ENCODE results near the gene USP22. TPM values are rescaled to one million over a fixed set of nuclear protein-coding genes. Genes with fewer than 3 reads are reported as not detected.
"Not testable (repeated sequence)": the region's sequence is repeated elsewhere in the genome, so short reads cannot be mapped to it uniquely, and the experiment has no call there.

USP22 gene
- total RNA-seq, 2 donors from 2014 or later, result 130 to 154 TPM

DNA sequence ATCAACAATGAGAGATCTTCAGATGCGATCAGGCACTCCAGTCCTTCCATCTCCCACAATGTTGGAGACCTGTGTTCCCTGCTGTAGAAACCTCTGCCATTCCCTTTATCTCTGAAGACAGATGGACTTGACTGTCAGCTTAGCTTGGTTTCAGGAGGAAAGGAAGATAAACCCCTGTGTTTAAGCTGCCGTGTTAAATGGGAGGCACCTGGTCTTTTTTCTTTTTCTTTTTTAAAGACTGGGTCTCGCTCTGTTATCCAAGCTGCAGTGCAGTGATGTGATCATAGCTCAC lies 63.1 kb downstream of the USP22 start:
- H3K27ac ChIP-seq, result no peak overlapping the region
- H3K4me3 ChIP-seq, result no peak overlapping the region
- ATAC-seq (ENCODE audit: insufficient number of reproducible peaks, low FRiP score, low read depth) (no peak), DNase-seq (ENCODE audit: low spot score) (no peak)
- H3K4me1 ChIP-seq (ENCODE audit: control insufficient read depth in 1 of 2, low read depth in 2 of 2), result no peaks in the 10 kb centered on the region
- H3K36me3 ChIP-seq, result no peaks in the 10 kb centered on the region
- no peaks in the 10 kb centered on the region for H3K9me3 ChIP-seq
- H3K27me3 ChIP-seq (replicated peaks; ENCODE audit: insufficient read depth), result no peaks in the 10 kb centered on the region
- TF ChIP-seq, protein P1, sequence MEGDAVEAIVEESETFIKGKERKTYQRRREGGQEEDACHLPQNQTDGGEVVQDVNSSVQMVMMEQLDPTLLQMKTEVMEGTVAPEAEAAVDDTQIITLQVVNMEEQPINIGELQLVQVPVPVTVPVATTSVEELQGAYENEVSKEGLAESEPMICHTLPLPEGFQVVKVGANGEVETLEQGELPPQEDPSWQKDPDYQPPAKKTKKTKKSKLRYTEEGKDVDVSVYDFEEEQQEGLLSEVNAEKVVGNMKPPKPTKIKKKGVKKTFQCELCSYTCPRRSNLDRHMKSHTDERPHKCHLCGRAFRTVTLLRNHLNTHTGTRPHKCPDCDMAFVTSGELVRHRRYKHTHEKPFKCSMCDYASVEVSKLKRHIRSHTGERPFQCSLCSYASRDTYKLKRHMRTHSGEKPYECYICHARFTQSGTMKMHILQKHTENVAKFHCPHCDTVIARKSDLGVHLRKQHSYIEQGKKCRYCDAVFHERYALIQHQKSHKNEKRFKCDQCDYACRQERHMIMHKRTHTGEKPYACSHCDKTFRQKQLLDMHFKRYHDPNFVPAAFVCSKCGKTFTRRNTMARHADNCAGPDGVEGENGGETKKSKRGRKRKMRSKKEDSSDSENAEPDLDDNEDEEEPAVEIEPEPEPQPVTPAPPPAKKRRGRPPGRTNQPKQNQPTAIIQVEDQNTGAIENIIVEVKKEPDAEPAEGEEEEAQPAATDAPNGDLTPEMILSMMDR (IDR thresholded peaks at IDR 0.05), result no peak

DNA sequence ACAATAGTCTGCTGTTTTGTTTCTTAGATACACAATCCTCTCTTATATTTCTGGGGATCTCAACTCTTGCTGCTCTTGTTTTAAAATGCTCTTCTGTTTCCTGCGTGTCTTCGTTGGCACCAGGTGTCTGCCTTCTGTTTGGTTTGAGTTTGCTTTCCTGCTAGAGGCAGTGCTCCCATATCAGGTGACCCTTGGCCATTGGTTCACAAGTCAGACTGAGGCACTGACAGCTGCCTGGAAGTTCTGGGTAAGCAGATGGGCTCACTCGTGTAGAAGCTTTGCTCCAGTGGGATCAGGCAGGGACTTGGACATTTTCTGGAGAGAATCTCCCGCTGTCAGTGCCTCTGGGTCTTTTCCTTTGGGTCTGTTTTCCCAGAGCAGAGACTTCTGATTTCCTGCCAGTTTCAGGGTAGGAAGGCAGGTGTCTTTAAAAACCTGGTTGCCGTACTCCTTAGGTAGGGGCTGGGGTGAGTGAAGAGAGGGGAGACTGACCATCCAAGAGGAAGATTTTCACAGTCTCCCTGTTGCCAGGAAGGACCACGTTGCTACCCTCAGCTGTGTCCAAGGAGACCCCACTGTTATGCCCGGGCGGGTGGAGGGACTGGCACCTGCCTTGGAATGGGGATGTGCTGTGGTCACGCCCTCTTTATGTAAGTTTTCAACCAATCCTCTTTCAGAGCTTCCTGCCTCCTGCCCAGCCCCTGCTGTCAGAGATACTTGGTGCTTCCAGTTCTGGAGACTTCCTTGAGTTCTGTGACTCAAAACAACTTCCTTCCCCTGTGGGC lies 63.6 kb downstream of the USP22 start:
- H3K27ac ChIP-seq; DNase-seq (ENCODE audit: low spot score); ATAC-seq (ENCODE audit: insufficient number of reproducible peaks, low FRiP score, low read depth); H3K4me1 ChIP-seq (ENCODE audit: control insufficient read depth in 1 of 2, low read depth in 2 of 2); H3K9me3 ChIP-seq; H3K4me3 ChIP-seq; H3K36me3 ChIP-seq; H3K27me3 ChIP-seq (replicated peaks; ENCODE audit: insufficient read depth): not testable (repeated sequence)

DNA sequence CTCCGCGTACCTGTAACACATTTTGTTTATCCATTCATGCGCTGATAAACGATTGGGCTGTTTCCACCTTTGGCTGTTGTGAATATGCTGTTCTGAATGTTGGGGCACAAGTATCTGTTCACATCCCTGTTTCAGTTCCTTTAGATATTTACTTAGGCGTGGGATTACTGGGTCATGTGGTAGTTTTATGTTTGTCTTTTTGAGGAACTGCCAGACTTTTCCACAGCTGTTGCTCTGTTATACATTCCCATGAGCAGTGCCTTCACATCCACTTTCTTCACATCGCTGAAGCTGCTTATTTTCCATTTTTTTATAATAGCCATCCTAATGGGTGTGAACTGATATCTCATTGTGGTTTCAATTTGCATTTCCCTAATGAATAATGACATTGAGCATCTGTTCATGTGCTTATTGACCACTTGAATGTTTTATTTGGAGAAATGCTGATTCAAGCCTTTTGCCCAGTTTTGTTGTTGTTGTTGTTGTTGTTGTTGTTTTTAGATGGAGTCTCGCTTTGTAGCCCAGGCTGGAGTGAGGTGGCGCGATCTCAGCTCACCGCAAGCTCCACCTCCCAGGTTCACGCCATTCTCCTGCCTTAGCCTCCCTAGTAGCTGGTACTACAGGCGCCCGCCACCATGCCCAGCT lies 65.1 kb downstream of the USP22 start:
- ATAC-seq (ENCODE audit: insufficient number of reproducible peaks, low FRiP score, low read depth); H3K9me3 ChIP-seq: not testable (repeated sequence)

DNA sequence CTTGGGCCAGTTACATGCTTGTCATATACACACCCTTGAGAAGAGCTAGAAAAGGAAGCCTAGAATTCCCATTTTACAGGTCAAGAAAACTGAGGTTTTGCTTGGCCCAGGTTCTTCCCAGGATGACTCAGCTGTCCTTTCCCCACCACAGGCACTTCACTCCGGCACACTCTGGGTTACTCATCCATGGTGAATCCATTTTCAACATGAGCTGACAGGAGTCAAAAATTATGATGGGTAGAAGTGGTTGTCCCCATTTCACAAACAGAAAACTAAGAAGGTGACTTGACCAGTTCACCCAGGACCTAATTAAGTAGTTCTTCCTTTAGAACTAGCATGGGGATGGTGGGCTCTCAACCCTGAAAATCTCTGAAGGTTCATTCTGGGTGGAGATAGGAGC lies 67.2 kb downstream of the USP22 start:
- H3K9me3 ChIP-seq, result no peaks in the 10 kb centered on the region
- no peak overlapping the region for H3K27ac ChIP-seq
- ATAC-seq (ENCODE audit: insufficient number of reproducible peaks, low FRiP score, low read depth), result no peak
- no peaks in the 10 kb centered on the region for H3K4me1 ChIP-seq (ENCODE audit: control insufficient read depth in 1 of 2, low read depth in 2 of 2)
- no peak for DNase-seq (ENCODE audit: low spot score)
- TF ChIP-seq, protein P1 (IDR thresholded peaks at IDR 0.05), result no peak
- no peaks in the 10 kb centered on the region for H3K36me3 ChIP-seq
- H3K4me3 ChIP-seq, result no peak overlapping the region
- no peaks in the 10 kb centered on the region for H3K27me3 ChIP-seq (replicated peaks; ENCODE audit: insufficient read depth)

More for the DNA sequence above, 65.1 kb downstream of the USP22 start:
- H3K27me3 ChIP-seq (replicated peaks; ENCODE audit: insufficient read depth); H3K36me3 ChIP-seq; H3K4me1 ChIP-seq (ENCODE audit: control insufficient read depth in 1 of 2, low read depth in 2 of 2); H3K27ac ChIP-seq; H3K4me3 ChIP-seq; DNase-seq (ENCODE audit: low spot score): not testable (repeated sequence)

DNA sequence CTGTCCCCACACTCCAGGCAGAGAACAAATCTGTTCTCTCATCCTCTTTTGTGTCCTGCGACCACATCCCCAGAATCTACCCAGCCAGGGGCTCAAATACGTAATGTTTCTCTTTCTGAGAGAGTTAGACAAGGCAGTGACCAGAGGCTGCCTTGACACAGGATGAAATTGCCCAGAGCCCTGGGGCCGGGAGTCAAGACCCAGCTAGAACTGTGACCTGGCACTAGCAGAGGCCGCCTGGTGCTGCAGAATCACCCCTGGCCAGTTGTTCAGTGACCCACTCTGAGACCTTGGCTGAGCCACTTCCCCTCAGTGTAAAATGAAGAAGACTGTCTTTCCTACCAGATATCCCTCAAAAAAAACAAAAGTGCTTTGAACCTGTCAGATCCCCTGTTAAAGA lies 72.5 kb downstream of the USP22 start:
- no peaks in the 10 kb centered on the region for H3K4me1 ChIP-seq (ENCODE audit: control insufficient read depth in 1 of 2, low read depth in 2 of 2)
- H3K9me3 ChIP-seq, result no peaks in the 10 kb centered on the region
- no peak overlapping the region for H3K27ac ChIP-seq
- no peak for DNase-seq (ENCODE audit: low spot score)
- H3K36me3 ChIP-seq, result no peaks in the 10 kb centered on the region
- ATAC-seq (ENCODE audit: insufficient number of reproducible peaks, low FRiP score, low read depth), result no peak
- TF ChIP-seq, protein P1 (IDR thresholded peaks at IDR 0.05), result no peak
- no peak overlapping the region for H3K4me3 ChIP-seq
- H3K27me3 ChIP-seq (replicated peaks; ENCODE audit: insufficient read depth), result no peaks in the 10 kb centered on the region

DNA sequence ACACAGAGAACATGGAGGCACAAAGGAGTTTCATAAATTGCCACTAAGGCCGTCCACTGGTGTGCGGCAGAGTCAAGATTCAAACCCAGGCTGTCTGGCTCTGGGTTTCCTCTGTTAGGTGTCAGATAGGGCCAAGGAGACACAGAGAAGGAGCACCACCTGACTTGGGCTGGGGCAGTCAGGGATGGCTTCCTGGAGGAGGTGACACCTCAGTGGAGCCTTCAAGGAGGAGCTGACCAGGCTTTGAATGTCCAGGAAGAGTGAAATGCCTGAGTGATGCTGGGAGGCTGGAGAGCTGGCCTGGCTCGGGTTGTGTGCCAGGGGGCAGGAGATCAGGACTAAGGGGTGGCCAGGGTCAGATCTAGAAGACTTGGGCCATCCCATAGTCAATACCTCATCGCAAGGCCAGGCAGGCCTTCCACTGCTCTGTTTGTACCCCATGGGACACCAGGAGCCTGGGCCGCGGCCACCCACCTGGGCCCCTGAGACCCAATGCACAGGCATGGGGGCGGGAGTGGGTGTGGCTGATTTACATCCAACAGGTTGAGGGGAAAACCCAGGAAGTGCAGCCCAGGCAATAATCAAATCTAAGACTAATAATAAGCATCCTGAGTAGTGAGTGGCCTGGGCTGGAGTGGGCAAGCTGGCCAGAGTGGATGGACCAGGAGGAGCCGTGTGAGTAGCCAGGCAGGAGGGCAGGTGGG lies 73.7 kb downstream of the USP22 start:
- H3K27ac ChIP-seq, result no peak overlapping the region
- DNase-seq (ENCODE audit: low spot score) (no peak), ATAC-seq (ENCODE audit: insufficient number of reproducible peaks, low FRiP score, low read depth) (no peak)
- TF ChIP-seq, protein P1 (IDR thresholded peaks at IDR 0.05), result no peak
- no peaks in the 10 kb centered on the region for H3K36me3 ChIP-seq
- no peaks in the 10 kb centered on the region for H3K4me1 ChIP-seq (ENCODE audit: control insufficient read depth in 1 of 2, low read depth in 2 of 2)
- H3K27me3 ChIP-seq (replicated peaks; ENCODE audit: insufficient read depth), result no peaks in the 10 kb centered on the region
- no peaks in the 10 kb centered on the region for H3K9me3 ChIP-seq
- no peak overlapping the region for H3K4me3 ChIP-seq
